ENCODE data around the gene BMP7.

The BMP7 gene

GRCh38 chr20:57213291-57213690, 53.1 kb downstream of the BMP7 start:
- TF ChIP-seq, protein P1, sequence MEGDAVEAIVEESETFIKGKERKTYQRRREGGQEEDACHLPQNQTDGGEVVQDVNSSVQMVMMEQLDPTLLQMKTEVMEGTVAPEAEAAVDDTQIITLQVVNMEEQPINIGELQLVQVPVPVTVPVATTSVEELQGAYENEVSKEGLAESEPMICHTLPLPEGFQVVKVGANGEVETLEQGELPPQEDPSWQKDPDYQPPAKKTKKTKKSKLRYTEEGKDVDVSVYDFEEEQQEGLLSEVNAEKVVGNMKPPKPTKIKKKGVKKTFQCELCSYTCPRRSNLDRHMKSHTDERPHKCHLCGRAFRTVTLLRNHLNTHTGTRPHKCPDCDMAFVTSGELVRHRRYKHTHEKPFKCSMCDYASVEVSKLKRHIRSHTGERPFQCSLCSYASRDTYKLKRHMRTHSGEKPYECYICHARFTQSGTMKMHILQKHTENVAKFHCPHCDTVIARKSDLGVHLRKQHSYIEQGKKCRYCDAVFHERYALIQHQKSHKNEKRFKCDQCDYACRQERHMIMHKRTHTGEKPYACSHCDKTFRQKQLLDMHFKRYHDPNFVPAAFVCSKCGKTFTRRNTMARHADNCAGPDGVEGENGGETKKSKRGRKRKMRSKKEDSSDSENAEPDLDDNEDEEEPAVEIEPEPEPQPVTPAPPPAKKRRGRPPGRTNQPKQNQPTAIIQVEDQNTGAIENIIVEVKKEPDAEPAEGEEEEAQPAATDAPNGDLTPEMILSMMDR (IDR thresholded peaks at IDR 0.05; ENCODE audit: extremely low read depth, missing control alignments), result no peak
- no peak for DNase-seq (ENCODE audit: low spot score)

GRCh38 chr20:57212534-57213276, 53.7 kb downstream of the BMP7 start:
- no peak for DNase-seq (ENCODE audit: low spot score)
- TF ChIP-seq, protein P1 (IDR thresholded peaks at IDR 0.05; ENCODE audit: extremely low read depth, missing control alignments), result no peak

GRCh38 chr20:57211908-57212533, 54.4 kb downstream of the BMP7 start:
- DNase-seq (ENCODE audit: low spot score), result no peak
- TF ChIP-seq, protein P1 (IDR thresholded peaks at IDR 0.05; ENCODE audit: extremely low read depth, missing control alignments), result no peak

- TF ChIP-seq, protein P1 (IDR thresholded peaks at IDR 0.05; ENCODE audit: extremely low read depth, missing control alignments), result no peak
Observed at GRCh38 chr20:57211406-57211805, 55.0 kb downstream of the BMP7 start.

GRCh38 chr20:57210911-57211280, 55.5 kb downstream of the BMP7 start:
- no peak for DNase-seq (ENCODE audit: low spot score)
- TF ChIP-seq, protein P1 (IDR thresholded peaks at IDR 0.05; ENCODE audit: extremely low read depth, missing control alignments), result no peak

More at GRCh38 chr20:57211406-57211805, 55.0 kb downstream of the BMP7 start:
- no peak for DNase-seq (ENCODE audit: low spot score)

DNA sequence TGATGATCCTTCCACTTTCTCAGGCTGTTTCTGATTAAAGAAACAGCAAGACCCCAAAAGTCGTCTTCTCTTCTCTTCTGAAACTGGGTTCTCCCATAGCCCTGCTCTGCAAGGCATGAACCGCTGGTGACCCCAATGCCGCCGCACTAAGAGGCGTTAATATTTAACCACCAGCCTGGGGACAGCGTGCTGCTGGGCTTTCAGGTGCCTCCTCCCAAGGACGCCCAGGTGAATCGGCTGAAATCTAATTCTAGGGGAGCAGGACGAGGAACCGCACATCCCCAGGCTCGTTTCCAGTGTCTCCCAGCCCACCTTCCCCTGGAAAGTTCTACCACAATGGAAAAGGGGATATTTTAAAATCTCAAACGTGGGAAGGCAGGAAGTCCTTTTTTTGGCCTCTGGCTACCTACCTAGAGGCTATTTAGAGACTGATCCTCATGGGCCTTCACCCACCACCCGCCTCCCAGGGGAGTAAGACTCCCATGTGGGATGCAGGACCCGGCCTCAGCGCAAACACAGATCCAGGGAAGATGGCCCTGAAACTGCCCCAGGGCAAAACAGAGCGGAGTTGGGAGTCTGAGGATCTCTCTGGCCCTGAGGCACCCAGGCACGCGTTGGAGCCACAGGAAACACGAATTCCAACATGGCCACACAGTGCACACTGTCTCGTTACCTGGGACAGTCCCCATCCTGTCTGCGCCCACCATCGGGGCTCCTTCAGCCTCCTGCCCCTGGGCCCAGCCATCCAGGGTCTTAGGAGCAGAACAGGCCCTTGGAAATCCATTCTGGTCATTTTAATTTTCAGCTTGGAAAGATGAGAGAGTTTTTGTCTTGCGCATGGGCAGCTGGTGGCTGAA, 56.2 kb downstream of the BMP7 start:
- DNase-seq (ENCODE audit: low spot score), result no peak
- TF ChIP-seq, protein P1 (IDR thresholded peaks at IDR 0.05; ENCODE audit: extremely low read depth, missing control alignments), result no peak

DNA sequence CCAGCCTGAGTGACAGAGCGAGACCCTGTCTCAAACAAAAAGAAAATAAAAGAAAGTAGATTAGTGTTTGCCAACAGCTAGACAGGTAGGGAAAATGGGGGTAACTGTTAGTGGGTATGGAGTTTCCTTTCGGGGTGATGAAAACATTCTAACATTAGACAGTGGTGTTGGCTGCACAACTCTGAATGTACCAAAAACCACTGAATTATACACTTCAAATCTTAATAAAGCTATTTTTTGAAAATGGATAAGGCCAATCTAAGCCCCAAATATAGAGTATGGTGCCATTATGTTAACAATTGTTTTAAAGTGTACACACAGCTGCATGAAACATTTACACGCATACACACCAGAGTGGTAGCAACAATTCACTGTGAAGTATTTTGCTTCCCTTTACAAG, 57.0 kb downstream of the BMP7 start:
- TF ChIP-seq, protein P1 (IDR thresholded peaks at IDR 0.05; ENCODE audit: extremely low read depth, missing control alignments), result no peak
- DNase-seq (ENCODE audit: low spot score), result no peak

All from GM20000 (cell line).